ENCODE data around the gene NRSN1. TPM values are rescaled to one million over a fixed set of nuclear protein-coding genes. Genes with fewer than 3 reads are reported as not detected.

NRSN1 gene
- total RNA-seq, 2 donors from 2014 or later, result not detected

DNA sequence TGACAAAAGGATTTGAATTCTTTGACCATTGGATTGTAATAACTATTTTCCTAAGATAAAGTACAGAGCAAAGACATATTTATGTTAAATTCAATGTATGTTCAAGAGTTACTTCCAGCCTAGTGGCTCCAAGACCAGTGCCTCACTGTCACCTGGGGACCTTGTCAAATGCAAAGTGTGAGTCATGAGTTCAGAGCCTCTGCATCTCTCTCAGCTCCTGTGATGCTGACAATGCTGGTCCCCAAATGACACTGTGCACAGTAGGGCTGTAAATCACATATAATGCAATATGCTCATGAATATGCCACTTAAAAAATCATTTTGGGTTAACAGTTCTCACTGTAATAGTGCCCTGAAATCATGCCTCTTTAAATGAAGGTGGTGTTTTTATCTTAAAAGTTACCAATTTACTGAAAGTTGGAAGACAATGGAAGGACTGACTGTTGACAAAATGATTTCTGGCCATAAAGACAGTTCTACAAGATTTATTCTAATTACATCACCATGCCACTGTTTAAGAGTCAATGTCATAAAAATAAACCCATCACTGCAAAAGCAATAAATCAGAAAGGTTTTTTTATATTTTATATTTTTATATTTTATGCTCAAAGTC lies 62.1 kb downstream of the NRSN1 start:
- H3K4me1 ChIP-seq (ENCODE audit: control insufficient read depth, insufficient read depth, low read length), result no peaks in the 10 kb centered on the region
- TF ChIP-seq CTCF (conservative IDR thresholded peaks at IDR 0.05), result no peak
- DNase-seq, result no peak
- H3K9me3 ChIP-seq (ENCODE audit: control insufficient read depth, low read length), result peaks cover under 1% of the 10 kb centered on the region
- no peaks in the 10 kb centered on the region for H3K4me1 Mint-ChIP-seq
- no peaks in the 10 kb centered on the region for H3K36me3 ChIP-seq (ENCODE audit: control insufficient read depth, insufficient read depth, low read length)
- H3K4me3 Mint-ChIP-seq, result no peak overlapping the region
- H3K9ac ChIP-seq (ENCODE audit: extremely low read depth, low read length, poor library complexity, severe bottlenecking), result no peak overlapping the region
- no peaks in the 10 kb centered on the region for H3K36me3 Mint-ChIP-seq (ENCODE audit: low read depth)
- H3K27ac ChIP-seq (ENCODE audit: low read depth, low read length), result no peak overlapping the region
- H3K27me3 ChIP-seq (ENCODE audit: control insufficient read depth, insufficient read depth, low read length, poor library complexity, severe bottlenecking), result no peaks in the 10 kb centered on the region
- no peaks in the 10 kb centered on the region for H3K27me3 Mint-ChIP-seq (ENCODE audit: insufficient read depth)
- H3K4me3 ChIP-seq (ENCODE audit: low read length), result no peak overlapping the region
- peaks cover 16% of the 10 kb centered on the region for H3K9me3 Mint-ChIP-seq
- no peak overlapping the region for H3K27ac Mint-ChIP-seq

DNA sequence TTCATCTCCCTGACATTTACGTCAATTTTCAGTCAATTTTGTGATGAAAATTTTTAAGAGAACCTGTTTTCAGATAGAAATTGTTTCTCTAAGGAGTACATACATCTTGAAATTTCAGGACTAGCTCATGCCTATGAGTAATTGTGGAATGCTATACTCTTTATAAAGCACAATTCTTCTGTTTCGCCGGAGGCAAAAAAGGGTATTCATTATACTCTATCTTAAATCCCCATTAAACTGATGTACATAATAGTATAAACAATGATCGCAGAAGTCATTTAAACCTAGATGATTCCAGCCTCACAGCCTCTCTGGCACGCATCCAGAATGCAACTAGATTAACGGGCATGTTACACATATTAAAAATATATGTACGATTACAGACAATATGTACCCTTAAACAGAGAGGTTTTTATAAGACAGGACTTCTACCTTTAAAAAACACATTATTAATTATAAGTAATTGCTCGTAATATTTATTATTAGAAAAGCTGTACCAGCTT lies 62.6 kb downstream of the NRSN1 start:
- no peak overlapping the region for H3K27ac ChIP-seq (ENCODE audit: low read depth, low read length)
- H3K4me1 ChIP-seq (ENCODE audit: control insufficient read depth, insufficient read depth, low read length), result no peaks in the 10 kb centered on the region
- Mint-ChIP-seq H3K4me3 (no peak overlapping the region), H3K27ac (no peak overlapping the region), H3K36me3 (ENCODE audit: low read depth) (no peaks in the 10 kb centered on the region), H3K4me1 (no peaks in the 10 kb centered on the region), H3K9me3 (peaks cover 11% of the 10 kb centered on the region), H3K27me3 (ENCODE audit: insufficient read depth) (no peaks in the 10 kb centered on the region)
- no peak overlapping the region for H3K4me3 ChIP-seq (ENCODE audit: low read length)
- no peaks in the 10 kb centered on the region for H3K9me3 ChIP-seq (ENCODE audit: control insufficient read depth, low read length)
- no peak for DNase-seq
- no peak overlapping the region for H3K9ac ChIP-seq (ENCODE audit: extremely low read depth, low read length, poor library complexity, severe bottlenecking)
- no peak for TF ChIP-seq CTCF (conservative IDR thresholded peaks at IDR 0.05)
- no peaks in the 10 kb centered on the region for H3K36me3 ChIP-seq (ENCODE audit: control insufficient read depth, insufficient read depth, low read length)
- H3K27me3 ChIP-seq (ENCODE audit: control insufficient read depth, insufficient read depth, low read length, poor library complexity, severe bottlenecking), result no peaks in the 10 kb centered on the region
- 89 to 100% methylated on average over 1 to 8 of the region's 8 CpGs for WGBS, 2 experiments (ENCODE audit: insufficient coverage in 1 of 2, insufficient read length in 1 of 2)

GRCh38 chr6:24191346-24191745 lies 65.3 kb downstream of the NRSN1 start:
- Mint-ChIP-seq H3K27me3 (ENCODE audit: insufficient read depth) (no peaks in the 10 kb centered on the region), H3K9me3 (peaks cover 4% of the 10 kb centered on the region), H3K36me3 (ENCODE audit: low read depth) (no peaks in the 10 kb centered on the region), H3K4me3 (no peak overlapping the region), H3K4me1 (peaks cover 2% of the 10 kb centered on the region), H3K27ac (no peak overlapping the region)
- no peak for DNase-seq
- no peaks in the 10 kb centered on the region for H3K27me3 ChIP-seq (ENCODE audit: control insufficient read depth, insufficient read depth, low read length, poor library complexity, severe bottlenecking)
- no peak overlapping the region for H3K9ac ChIP-seq (ENCODE audit: extremely low read depth, low read length, poor library complexity, severe bottlenecking)
- no peaks in the 10 kb centered on the region for H3K36me3 ChIP-seq (ENCODE audit: control insufficient read depth, insufficient read depth, low read length)
- no peaks in the 10 kb centered on the region for H3K4me1 ChIP-seq (ENCODE audit: control insufficient read depth, insufficient read depth, low read length)
- H3K4me3 ChIP-seq (ENCODE audit: low read length), result no peak overlapping the region
- WGBS, 2 experiments (ENCODE audit: insufficient coverage in 1 of 2, insufficient read length in 1 of 2), result 43 to 50% methylated on average over 2 of the region's 2 CpGs
- H3K27ac ChIP-seq (ENCODE audit: low read depth, low read length), result no peak overlapping the region
- no peak for TF ChIP-seq CTCF (conservative IDR thresholded peaks at IDR 0.05)
- H3K9me3 ChIP-seq (ENCODE audit: control insufficient read depth, low read length), result no peaks in the 10 kb centered on the region

Data from endodermal cell (in vitro differentiated cells).